ENCODE results near the gene BRME1. TPM values are rescaled to one million over a fixed set of nuclear protein-coding genes. Genes with fewer than 3 reads are reported as not detected.

BRME1 gene
- total RNA-seq (1 to 10 TPM; 3.1 to 3.8 TPM), polyA plus RNA-seq (under 1 TPM; 0.35 to 0.41 TPM)

GRCh38 chr19:13905634-13906520, at the start of gene BRME1, which contains the start of gene CC2D1A:
BRME1 (minus strand) TSS chr19:13906117; CDS start chr19:13904892, 1,225 bp downstream.
CC2D1A (plus strand) TSS chr19:13906201; CDS start chr19:13906442, 241 bp downstream.
- peak within 1 kb of the TSS; percentile 34 to 79 for H3K4me3 ChIP-seq (ENCODE audit: low read length in 2 of 2)
- peaks cover 15% of the 10 kb centered on the region for H3K4me1 ChIP-seq (ENCODE audit: insufficient read depth, low read length)
- no peaks in the 10 kb centered on the region for H3K9me3 Mint-ChIP-seq
- H3K27ac ChIP-seq (ENCODE audit: low read depth, low read length) = peak within 1 kb of the TSS; percentile 77
- peak within 1 kb of the TSS; percentile 73 to 98 (median 94) for H3K27ac Mint-ChIP-seq
- CTCF ChIA-PET (ENCODE audit: partially characterized antibody) = interaction anchor here (0.7 to 1.6 kb wide), 5 partner anchors 27 to 231 kb away, joined by 3 to 5 read pairs (median 4); partner anchors contain the start of gene ASF1B
- peak within 1 kb of the TSS; percentile 82 to 93 (median 88) for H3K4me3 Mint-ChIP-seq
- H3K36me3 ChIP-seq (ENCODE audit: insufficient read depth, low read length) = no peaks in the 10 kb centered on the region
- H3K9me3 ChIP-seq (ENCODE audit: control insufficient read depth in 1 of 2, low read length in 2 of 2) = no peaks in the 10 kb centered on the region
- intact Hi-C loops (cut with micrococcal nuclease) = loop anchor here (1.0 to 5.0 kb wide), 3 partner anchors 46 to 100 kb away; partner anchors contain the start of genes DCAF15 and RFX1
- no peaks in the 10 kb centered on the region for H3K27me3 ChIP-seq (ENCODE audit: insufficient read depth, low read length)
- no peaks in the 10 kb centered on the region for H3K27me3 Mint-ChIP-seq
- POLR2A ChIA-PET (ENCODE audit: partially characterized antibody) = interaction anchor here (0.6 to 3.1 kb wide), 7 partner anchors 24 to 1253 kb away, joined by 3 to 24 read pairs (median 4); partner anchors contain the start of genes C19orf53, IL27RA and RFX1
- peaks cover 10 to 21% (median 13%) of the 10 kb centered on the region in 4 donors for H3K4me1 Mint-ChIP-seq
- peak; percentile 91 to 92 (median 92) for DNase-seq
- H3K36me3 Mint-ChIP-seq = peaks cover 0 to 14% of the 10 kb centered on the region in 2 donors

- Histone ChIP-seq H3K4me3 (ENCODE audit: low read length in 2 of 2) (no peak overlapping the region), H3K9me3 (ENCODE audit: control insufficient read depth in 1 of 2, low read length in 2 of 2) (no peaks in the 10 kb centered on the region), H3K27me3 (ENCODE audit: insufficient read depth, low read length) (no peaks in the 10 kb centered on the region), H3K36me3 (ENCODE audit: insufficient read depth, low read length) (peaks cover 42% of the 10 kb centered on the region), H3K27ac (ENCODE audit: low read depth, low read length) (peak overlapping the region; percentile 80), H3K4me1 (ENCODE audit: insufficient read depth, low read length) (peaks cover 22% of the 10 kb centered on the region)
- CTCF ChIA-PET (ENCODE audit: partially characterized antibody) = interaction anchor here (1.2 to 3.7 kb wide), 5 partner anchors 74 to 105 kb away, joined by 3 to 24 read pairs (median 5); partner anchors contain the start of gene IL27RA
- Mint-ChIP-seq H3K4me3 (peak overlapping the region; percentile 27 to 95 (median 87)), H3K9me3 (no peaks in the 10 kb centered on the region), H3K27me3 (no peaks in the 10 kb centered on the region), H3K27ac (peak overlapping the region in 3 of 7 donors; percentile 62 to 81 (median 76)), H3K4me1 (peaks cover 12 to 28% (median 18%) of the 10 kb centered on the region in 4 donors), H3K36me3 (peaks cover 7 to 51% of the 10 kb centered on the region in 2 donors)
- no peak for DNase-seq
- POLR2A ChIA-PET (ENCODE audit: partially characterized antibody) = interaction anchor here (1.4 to 7.2 kb wide), 4 partner anchors 31 to 77 kb away, joined by 6 to 119 read pairs (median 34); partner anchors contain the start of genes IL27RA and RFX1
- intact Hi-C loops (cut with micrococcal nuclease) = loop anchor here (5.0 to 10.0 kb wide), 2 partner anchors 47 to 121 kb away; partner anchors contain the start of genes BRME1, CC2D1A and MISP3
These were observed 48.3 kb upstream of the BRME1 start for GRCh38 chr19:13954185-13954584.

GRCh38 chr19:13952931-13953531, 47.1 kb upstream of the BRME1 start:
- Histone ChIP-seq H3K4me3 (ENCODE audit: low read length in 2 of 2) (peak overlapping the region; percentile 43 to 71), H3K9me3 (ENCODE audit: control insufficient read depth in 1 of 2, low read length in 2 of 2) (no peaks in the 10 kb centered on the region), H3K36me3 (ENCODE audit: insufficient read depth, low read length) (peaks cover 34% of the 10 kb centered on the region), H3K27me3 (ENCODE audit: insufficient read depth, low read length) (no peaks in the 10 kb centered on the region), H3K4me1 (ENCODE audit: insufficient read depth, low read length) (peaks cover 22% of the 10 kb centered on the region), H3K27ac (ENCODE audit: low read depth, low read length) (peak overlapping the region; percentile 80)
- CTCF ChIA-PET (ENCODE audit: partially characterized antibody) = interaction anchor here (0.9 to 3.7 kb wide), 9 partner anchors 51 to 122 kb away, joined by 3 to 24 read pairs (median 4); partner anchors contain the start of genes IL27RA and MISP3
- no peaks in the 10 kb centered on the region for H3K27me3 Mint-ChIP-seq
- peak in 1 of 5 donors; percentile 48 for DNase-seq
- peak overlapping the region; percentile 84 to 95 (median 88) for H3K4me3 Mint-ChIP-seq
- peaks cover 0 to 39% of the 10 kb centered on the region in 2 donors for H3K36me3 Mint-ChIP-seq
- peaks cover 12 to 28% (median 17%) of the 10 kb centered on the region in 4 donors for H3K4me1 Mint-ChIP-seq
- intact Hi-C loops (cut with micrococcal nuclease) = loop anchor here (1.0 to 10.0 kb wide), 7 partner anchors 33 to 138 kb away; partner anchors contain the start of genes BRME1, CC2D1A, MISP3 and RFX1
- H3K27ac Mint-ChIP-seq = peak overlapping the region; percentile 56 to 89 (median 84)
- POLR2A ChIA-PET (ENCODE audit: partially characterized antibody) = interaction anchor here (0.6 to 7.2 kb wide), 23 partner anchors 9 to 569 kb away, joined by 3 to 119 read pairs (median 5); partner anchors contain the start of genes ASF1B, IL27RA, RFX1 and RLN3
- no peaks in the 10 kb centered on the region for H3K9me3 Mint-ChIP-seq

- Histone ChIP-seq H3K27ac (ENCODE audit: low read depth, low read length) (peak within 1 kb of the TSS; percentile 80), H3K4me3 (ENCODE audit: low read length in 2 of 2) (peak within 1 kb of the TSS; percentile 43 to 71), H3K27me3 (ENCODE audit: insufficient read depth, low read length) (no peaks in the 10 kb centered on the region), H3K36me3 (ENCODE audit: insufficient read depth, low read length) (peaks cover 27% of the 10 kb centered on the region), H3K4me1 (ENCODE audit: insufficient read depth, low read length) (peaks cover 22% of the 10 kb centered on the region), H3K9me3 (ENCODE audit: control insufficient read depth in 1 of 2, low read length in 2 of 2) (no peaks in the 10 kb centered on the region)
- intact Hi-C loops (cut with micrococcal nuclease) = loop anchor here (1.0 to 10.0 kb wide), 7 partner anchors 34 to 139 kb away; partner anchors contain the start of genes BRME1, CC2D1A, MISP3 and RFX1
- Mint-ChIP-seq H3K36me3 (peaks cover 0 to 33% of the 10 kb centered on the region in 2 donors), H3K4me1 (peaks cover 12 to 28% (median 17%) of the 10 kb centered on the region in 4 donors), H3K4me3 (peak within 1 kb of the TSS; percentile 88 to 96 (median 92)), H3K9me3 (no peaks in the 10 kb centered on the region), H3K27ac (peak within 1 kb of the TSS; percentile 86 to 99 (median 96)), H3K27me3 (no peaks in the 10 kb centered on the region)
- ChIA-PET POLR2A (ENCODE audit: partially characterized antibody) (interaction anchor here (0.6 to 7.2 kb wide), 25 partner anchors 10 to 570 kb away, joined by 3 to 119 read pairs (median 5); partner anchors contain the start of genes ASF1B, IL27RA, RFX1 and RLN3), CTCF (ENCODE audit: partially characterized antibody) (interaction anchor here (1.1 to 3.7 kb wide), 8 partner anchors 50 to 123 kb away, joined by 3 to 24 read pairs (median 4); partner anchors contain the start of genes IL27RA and MISP3)
- DNase-seq = peak; percentile 98 to 100 (median 99)
These were observed 46.4 kb upstream of the BRME1 start, which contains the start of gene DCAF15 for GRCh38 chr19:13952154-13952930. DCAF15 (plus strand) TSS chr19:13952509; CDS start chr19:13952513, 4 bp downstream.

- peaks cover 21% of the 10 kb centered on the region for H3K36me3 ChIP-seq (ENCODE audit: insufficient read depth, low read length)
- H3K9me3 Mint-ChIP-seq = no peaks in the 10 kb centered on the region
- H3K27ac ChIP-seq (ENCODE audit: low read depth, low read length) = peak overlapping the region; percentile 80
- H3K27me3 Mint-ChIP-seq = no peaks in the 10 kb centered on the region
- peaks cover 12 to 28% (median 17%) of the 10 kb centered on the region in 4 donors for H3K4me1 Mint-ChIP-seq
- POLR2A ChIA-PET (ENCODE audit: partially characterized antibody) = interaction anchor here (0.9 to 7.2 kb wide), 18 partner anchors 11 to 185 kb away, joined by 3 to 119 read pairs (median 6); partner anchors contain the start of genes ASF1B, IL27RA, RFX1 and RLN3
- H3K4me3 ChIP-seq (ENCODE audit: low read length in 2 of 2) = peak overlapping the region; percentile 43
- no peak for DNase-seq
- CTCF ChIA-PET (ENCODE audit: partially characterized antibody) = interaction anchor here (1.2 to 3.7 kb wide), 5 partner anchors 69 to 123 kb away, joined by 3 to 24 read pairs (median 5); partner anchors contain the start of gene IL27RA
- H3K4me1 ChIP-seq (ENCODE audit: insufficient read depth, low read length) = peaks cover 22% of the 10 kb centered on the region
- no peaks in the 10 kb centered on the region for H3K27me3 ChIP-seq (ENCODE audit: insufficient read depth, low read length)
- intact Hi-C loops (cut with micrococcal nuclease) = loop anchor here (1.0 to 10.0 kb wide), 7 partner anchors 35 to 140 kb away; partner anchors contain the start of genes BRME1, CC2D1A, MISP3 and RFX1
- peak overlapping the region; percentile 86 to 99 (median 96) for H3K27ac Mint-ChIP-seq
- peak overlapping the region; percentile 88 to 96 (median 92) for H3K4me3 Mint-ChIP-seq
- H3K9me3 ChIP-seq (ENCODE audit: control insufficient read depth in 1 of 2, low read length in 2 of 2) = no peaks in the 10 kb centered on the region
- H3K36me3 Mint-ChIP-seq = peaks cover 0 to 28% of the 10 kb centered on the region in 2 donors
These were observed 45.9 kb upstream of the BRME1 start for GRCh38 chr19:13951799-13952153.
